GM23338 (cell line): ENCODE results near the gene BPIFB6. TPM values are rescaled to one million over a fixed set of nuclear protein-coding genes. Genes with fewer than 3 reads are reported as not detected.

Source experiments
- ATAC-seq: fragments of 200-7000 bp; cut with Tn5 transposase; 3 replicates; pipeline ENCODE4 v1.9.1; 2020
- DNase-seq: peaks from one replicate; pipeline ENCODE4 v3.0.0-alpha.2; 2015; ENCODE audit warnings: low spot score
- H2AFZ ChIP-seq: fragments of 200-600 bp; sonication (generic); 2 replicates; pipeline ENCODE4 v1.8.0; 2016; ENCODE audit warnings: antibody characterized with exemption, mild to moderate bottlenecking, moderate library complexity
- H3F3A ChIP-seq: fragments of 200-600 bp; sonication (generic); replicated peaks from 2 replicates; pipeline ENCODE4 v1.8.0; 2017; ENCODE audit warnings: antibody characterized with exemption, mixed run types, low read depth
- H3K27ac ChIP-seq: fragments of 200-600 bp; sonication (generic); 2 replicates; pipeline ENCODE4 v1.6.1; 2016; ENCODE audit warnings: low read depth
- H3K27me3 ChIP-seq: fragments of 200-600 bp; sonication (generic); 2 replicates; pipeline ENCODE4 v1.8.0; 2016; ENCODE audit warnings: mild to moderate bottlenecking, mixed run types, moderate library complexity; ENCODE audit not compliant: insufficient read depth
- H3K36me3 ChIP-seq: fragments of 200-600 bp; sonication (generic); 2 replicates; pipeline ENCODE4 v1.8.0; 2016; ENCODE audit warnings: mild to moderate bottlenecking; ENCODE audit not compliant: insufficient read depth
- H3K4me1 ChIP-seq: fragments of 200-600 bp; sonication (generic); 2 replicates; pipeline ENCODE4 v1.8.0; 2016; ENCODE audit warnings: mild to moderate bottlenecking, moderate library complexity; ENCODE audit not compliant: insufficient read depth
- H3K4me2 ChIP-seq: fragments of 200-600 bp; sonication (generic); 2 replicates; pipeline ENCODE4 v1.7.1; 2017; ENCODE audit warnings: mixed run types
- H3K4me3 ChIP-seq: fragments of 200-600 bp; sonication (generic); 2 replicates; pipeline ENCODE4 v1.6.1; 2016; ENCODE audit warnings: mixed run types
- H3K79me2 ChIP-seq: fragments of 200-600 bp; sonication (generic); replicated peaks from 2 replicates; pipeline ENCODE4 v1.8.0; 2017; ENCODE audit warnings: mild to moderate bottlenecking; ENCODE audit not compliant: insufficient read depth
- H3K9me2 ChIP-seq: fragments of 200-600 bp; sonication (generic); 2 replicates; pipeline ENCODE4 v1.8.0; 2017; ENCODE audit not compliant: insufficient read depth
- H4K20me1 ChIP-seq: fragments of 200-600 bp; sonication (generic); replicated peaks from 2 replicates; pipeline ENCODE4 v1.8.0; 2017; ENCODE audit warnings: mild to moderate bottlenecking; ENCODE audit not compliant: insufficient read depth
- H3K27ac Mint-ChIP-seq: 2 replicates; pipeline ENCODE4 v1.8.0; 2020; ENCODE audit warnings: inconsistent platforms, mild to moderate bottlenecking, moderate library complexity, mixed read lengths
- H3K27me3 Mint-ChIP-seq: 3 replicates; pipeline ENCODE4 v1.8.0; 2022; ENCODE audit warnings: low read depth, mild to moderate bottlenecking, moderate library complexity, mixed read lengths, inconsistent platforms; ENCODE audit not compliant: insufficient read depth, poor library complexity
- H3K36me3 Mint-ChIP-seq: 3 replicates; pipeline ENCODE4 v1.8.0; 2021; ENCODE audit warnings: low read depth, mild to moderate bottlenecking, inconsistent platforms, moderate library complexity, mixed read lengths
- H3K4me1 Mint-ChIP-seq: 3 replicates; pipeline ENCODE4 v1.8.0; 2020; ENCODE audit warnings: mild to moderate bottlenecking, inconsistent platforms, mixed read lengths
- H3K4me3 Mint-ChIP-seq: 3 replicates; pipeline ENCODE4 v1.8.0; 2021; ENCODE audit warnings: moderate library complexity, mild to moderate bottlenecking, inconsistent platforms, mixed read lengths
- H3K9me3 Mint-ChIP-seq: 3 replicates; pipeline ENCODE4 v1.8.0; 2020; ENCODE audit warnings: moderate library complexity, mild to moderate bottlenecking, inconsistent platforms, mixed read lengths
- CREB1 ChIP-seq: fragments of 250-450 bp; sonication (Bioruptor Pico); IDR thresholded peaks from 2 replicates; pipeline ENCODE4 v1.5.0; 2020; ENCODE audit warnings: low read depth, mild to moderate bottlenecking, moderate library complexity
- ETS1 ChIP-seq: IDR thresholded peaks from 2 replicates; pipeline ENCODE4 v1.6.1; 2016; ENCODE audit warnings: antibody characterized with exemption
- EZH2 ChIP-seq: fragments of 200-600 bp; sonication (generic); IDR thresholded peaks from one replicate; pipeline ENCODE4 v1.8.0; 2017; ENCODE audit warnings: antibody characterized with exemption, mild to moderate bottlenecking, low read depth; ENCODE audit not compliant: unreplicated experiment
- JUNB ChIP-seq: IDR thresholded peaks from one replicate; pipeline ENCODE4 v1.6.1; 2016; ENCODE audit warnings: antibody characterized with exemption; ENCODE audit not compliant: unreplicated experiment
- NANOG ChIP-seq: IDR thresholded peaks from 2 replicates; pipeline ENCODE4 v1.6.1; 2016; ENCODE audit warnings: antibody characterized with exemption, borderline replicate concordance
- POLR2AphosphoS5 ChIP-seq: IDR thresholded peaks from 2 replicates; pipeline ENCODE4 v1.6.1; 2016; ENCODE audit warnings: antibody characterized with exemption, low read depth
- REST ChIP-seq: IDR thresholded peaks from one replicate; pipeline ENCODE4 v1.6.1; 2018; ENCODE audit warnings: antibody characterized with exemption; ENCODE audit not compliant: unreplicated experiment
- STAT1 ChIP-seq: IDR thresholded peaks from one replicate; pipeline ENCODE4 v1.6.1; 2016; ENCODE audit warnings: antibody characterized with exemption; ENCODE audit not compliant: unreplicated experiment
- ZNF114 ChIP-seq: fragments of 250-450 bp; sonication (Bioruptor Pico); IDR thresholded peaks from 2 replicates; pipeline ENCODE4 v1.5.0; 2020; ENCODE audit warnings: mild to moderate bottlenecking, moderate library complexity
- ZNF331 ChIP-seq: fragments of 250-450 bp; sonication (Bioruptor Pico); IDR thresholded peaks from 2 replicates; pipeline ENCODE4 v1.5.0; 2020; ENCODE audit warnings: low read depth, mild to moderate bottlenecking, moderate library complexity
- polyA plus RNA-seq: library from polyadenylated mRNA; unstranded; fragments of >200 nt; fragmentation: Nextera tagmentation; extraction: Ambion mirVana; gene quantifications from 2 replicates; pipeline ENCODE4 v1.2.1, GENCODE V29; 2016
- total RNA-seq: library from RNA; depleted of rRNA; stranded (reverse); fragments of >200 nt; shearing (Covaris generic); gene quantifications from 2 replicates; pipeline ENCODE4 v1.2.3, GENCODE V29; 2014

Gene BPIFB6
- total and polyA plus RNA-seq, 2 experiments from 2014 or later, result not detected

- TF ChIP-seq REST (no peak), STAT1 (no peak), POLR2AphosphoS5 (no peak), ZNF331 (CRISPR knock-in tag) (no peak), EZH2 (no peak), CREB1 (no peak), ZNF114 (CRISPR knock-in tag) (no peak), NANOG (no peak), JUNB (no peak), ETS1 (no peak)
These were observed 52.3 kb downstream of the BPIFB6 start (continued) for GRCh38 chr20:33083544-33084340.

GRCh38 chr20:33084722-33085121, 53.3 kb downstream of the BPIFB6 start:
- Histone ChIP-seq H3K27me3 (no peaks in the 10 kb centered on the region), H3K36me3 (no peaks in the 10 kb centered on the region), H2AFZ (no peak overlapping the region), H3K4me2 (no peak overlapping the region), H3K27ac (no peak overlapping the region), H3K79me2 (no peaks in the 10 kb centered on the region), H3K9me2 (no peaks in the 10 kb centered on the region), H4K20me1 (no peaks in the 10 kb centered on the region), H3F3A (no peaks in the 10 kb centered on the region), H3K4me1 (no peaks in the 10 kb centered on the region), H3K4me3 (no peak overlapping the region)
- Mint-ChIP-seq H3K36me3 (no peaks in the 10 kb centered on the region), H3K27me3 (peaks cover 4% of the 10 kb centered on the region), H3K9me3 (no peaks in the 10 kb centered on the region), H3K4me1 (no peaks in the 10 kb centered on the region), H3K4me3 (no peak overlapping the region), H3K27ac (no peak overlapping the region)
- ATAC-seq (no peak), DNase-seq (no peak)
- TF ChIP-seq ETS1 (no peak), STAT1 (no peak), ZNF114 (CRISPR knock-in tag) (no peak)
